Measurements from ENCODE around the gene FNBP1.

The FNBP1 gene

DNA sequence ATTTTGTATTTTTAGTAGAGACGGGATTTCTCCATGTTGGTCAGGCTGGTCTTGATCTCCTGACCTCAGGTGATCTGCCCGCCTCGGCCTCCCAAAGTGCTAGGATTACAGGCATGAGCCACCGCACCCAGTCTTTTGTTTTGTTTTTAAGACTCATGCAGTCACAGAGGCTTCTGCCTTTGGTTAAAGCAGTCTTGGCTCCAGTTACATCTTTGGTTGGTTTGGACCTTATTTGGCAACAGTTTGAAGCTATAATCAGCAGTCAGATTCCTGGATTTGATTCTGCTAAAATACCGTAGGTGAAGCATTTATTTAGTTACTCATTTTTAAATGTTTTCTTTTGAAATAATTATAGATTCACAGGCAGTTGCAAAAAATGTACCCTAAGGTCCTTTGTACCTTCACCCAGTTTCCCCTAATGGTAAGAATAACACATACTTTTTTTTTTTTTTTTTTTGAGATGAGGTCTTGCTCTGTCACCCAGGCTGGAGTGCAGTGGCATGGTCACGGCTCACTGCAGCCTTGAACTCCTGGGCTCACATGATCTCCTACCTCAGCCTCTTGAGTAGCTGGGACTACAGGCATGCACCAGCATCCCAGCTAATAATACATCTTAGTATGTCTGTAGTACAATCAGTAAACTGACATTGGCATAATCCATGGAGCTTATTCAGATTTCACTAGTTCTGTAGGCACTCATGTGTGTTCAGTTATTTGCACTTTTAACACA is 192.0 kb downstream of the FNBP1 start:
- TF ChIP-seq, protein P1, sequence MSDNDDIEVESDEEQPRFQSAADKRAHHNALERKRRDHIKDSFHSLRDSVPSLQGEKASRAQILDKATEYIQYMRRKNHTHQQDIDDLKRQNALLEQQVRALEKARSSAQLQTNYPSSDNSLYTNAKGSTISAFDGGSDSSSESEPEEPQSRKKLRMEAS (IDR thresholded peaks at IDR 0.05; ENCODE audit: low read depth, low read length), result no peak
- TF ChIP-seq, protein P2, sequence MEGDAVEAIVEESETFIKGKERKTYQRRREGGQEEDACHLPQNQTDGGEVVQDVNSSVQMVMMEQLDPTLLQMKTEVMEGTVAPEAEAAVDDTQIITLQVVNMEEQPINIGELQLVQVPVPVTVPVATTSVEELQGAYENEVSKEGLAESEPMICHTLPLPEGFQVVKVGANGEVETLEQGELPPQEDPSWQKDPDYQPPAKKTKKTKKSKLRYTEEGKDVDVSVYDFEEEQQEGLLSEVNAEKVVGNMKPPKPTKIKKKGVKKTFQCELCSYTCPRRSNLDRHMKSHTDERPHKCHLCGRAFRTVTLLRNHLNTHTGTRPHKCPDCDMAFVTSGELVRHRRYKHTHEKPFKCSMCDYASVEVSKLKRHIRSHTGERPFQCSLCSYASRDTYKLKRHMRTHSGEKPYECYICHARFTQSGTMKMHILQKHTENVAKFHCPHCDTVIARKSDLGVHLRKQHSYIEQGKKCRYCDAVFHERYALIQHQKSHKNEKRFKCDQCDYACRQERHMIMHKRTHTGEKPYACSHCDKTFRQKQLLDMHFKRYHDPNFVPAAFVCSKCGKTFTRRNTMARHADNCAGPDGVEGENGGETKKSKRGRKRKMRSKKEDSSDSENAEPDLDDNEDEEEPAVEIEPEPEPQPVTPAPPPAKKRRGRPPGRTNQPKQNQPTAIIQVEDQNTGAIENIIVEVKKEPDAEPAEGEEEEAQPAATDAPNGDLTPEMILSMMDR (IDR thresholded peaks at IDR 0.05; ENCODE audit: low read depth, low read length), result no peak
- TF ChIP-seq MYC (IDR thresholded peaks at IDR 0.05; ENCODE audit: low read depth, low read length) (no peak), POLR2A (IDR thresholded peaks at IDR 0.05; ENCODE audit: extremely low read depth, insufficient read length) (no peak)

DNA sequence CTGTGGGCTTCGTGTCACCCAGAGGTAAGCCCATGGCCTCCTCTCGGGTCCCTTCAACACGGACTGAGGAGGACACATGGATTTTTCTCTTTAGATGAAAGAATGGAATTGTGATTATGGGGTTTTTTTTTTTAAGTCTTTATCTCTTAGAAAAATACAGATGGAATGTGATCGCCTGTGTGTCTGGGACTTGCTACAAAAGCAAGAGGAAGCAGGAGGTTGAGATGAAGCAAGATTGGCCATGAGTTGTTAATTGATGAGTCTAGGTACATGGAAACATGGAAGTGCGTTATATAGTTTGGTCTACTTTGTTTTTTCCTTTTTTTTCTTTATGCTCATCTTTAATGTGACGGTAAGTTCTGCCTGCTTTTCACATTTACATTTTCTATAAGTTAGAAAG is 193.1 kb downstream of the FNBP1 start:
- DNase-seq (ENCODE audit: low read depth), result no peak
- H3K4me3 ChIP-seq (ENCODE audit: low read depth, low read length), result no peak overlapping the region
- TF ChIP-seq MYC (IDR thresholded peaks at IDR 0.05; ENCODE audit: low read depth, low read length) (no peak), POLR2A (IDR thresholded peaks at IDR 0.05; ENCODE audit: extremely low read depth, insufficient read length) (no peak)

More for the DNA sequence above, 192.0 kb downstream of the FNBP1 start:
- no peak for DNase-seq (ENCODE audit: low read depth)
- no peak overlapping the region for H3K4me3 ChIP-seq (ENCODE audit: low read depth, low read length)

DNA sequence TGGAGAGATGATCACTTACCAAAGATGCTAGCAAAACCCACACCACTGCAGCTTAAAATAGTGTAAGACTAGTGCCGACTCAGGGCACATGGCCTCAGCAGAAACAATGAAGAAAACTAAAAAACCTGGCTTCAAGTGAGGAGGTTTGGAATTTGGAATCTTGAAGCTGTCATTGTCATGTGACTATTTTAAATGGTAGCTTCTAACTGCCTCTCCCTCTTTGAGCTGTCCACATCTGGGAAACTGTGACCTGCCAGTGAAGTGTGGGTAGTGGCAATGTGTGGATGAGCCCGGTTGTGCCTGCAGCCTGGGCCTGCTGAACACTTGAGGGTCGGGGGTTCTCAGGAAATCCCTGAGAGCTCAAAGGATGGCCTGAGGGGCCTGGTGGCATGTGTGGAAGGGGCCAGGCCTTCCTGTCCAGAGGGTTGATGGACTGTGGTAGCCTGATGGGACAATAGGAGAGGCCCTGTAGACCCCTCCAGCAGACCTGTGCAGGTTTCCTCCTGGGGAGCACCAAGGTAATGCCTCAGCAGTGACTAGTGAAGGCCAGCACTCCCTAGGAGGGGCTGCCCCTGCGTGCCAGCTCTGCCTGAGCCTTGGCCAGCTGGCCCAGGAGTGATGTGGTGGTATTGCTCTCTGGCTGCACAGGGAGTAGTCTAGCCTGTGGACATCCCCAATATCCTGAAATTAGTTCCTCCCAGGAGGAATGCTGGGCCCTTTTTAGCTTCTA is 194.1 kb downstream of the FNBP1 start:
- H3K4me3 ChIP-seq (ENCODE audit: low read depth, low read length), result no peak overlapping the region
- no peak for DNase-seq (ENCODE audit: low read depth)
- TF ChIP-seq, protein P1 (IDR thresholded peaks at IDR 0.05; ENCODE audit: low read depth, low read length), result no peak
- TF ChIP-seq MYC (IDR thresholded peaks at IDR 0.05; ENCODE audit: low read depth, low read length), result no peak
- TF ChIP-seq POLR2A (IDR thresholded peaks at IDR 0.05; ENCODE audit: extremely low read depth, insufficient read length), result no peak

DNA sequence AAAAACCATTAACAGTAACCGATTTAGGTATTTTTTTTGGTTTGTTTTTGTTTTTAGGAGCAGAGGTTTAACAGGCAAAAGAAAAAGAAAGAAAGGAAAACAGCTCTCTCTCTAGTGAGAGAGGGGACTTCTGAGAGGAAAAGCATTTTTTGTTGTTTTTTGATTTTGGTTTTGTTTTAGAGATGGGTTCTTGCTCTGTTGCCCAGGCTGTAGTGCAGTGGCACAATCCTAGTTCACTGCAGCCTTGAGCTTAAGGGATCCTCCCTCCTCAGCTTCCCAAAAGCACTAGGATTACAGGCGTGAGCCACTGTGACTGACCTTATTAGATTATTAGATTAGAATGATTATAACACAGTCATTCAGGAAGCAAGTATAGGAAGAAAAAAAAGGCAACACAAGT is 197.6 kb downstream of the FNBP1 start:
- no peak for DNase-seq (ENCODE audit: low read depth)
- H3K4me3 ChIP-seq (ENCODE audit: low read depth, low read length), result no peak overlapping the region
- TF ChIP-seq, protein P2 (IDR thresholded peaks at IDR 0.05; ENCODE audit: low read depth, low read length), result no peak
- no peak for TF ChIP-seq POLR2A (IDR thresholded peaks at IDR 0.05; ENCODE audit: extremely low read depth, insufficient read length)
- no peak for TF ChIP-seq MYC (IDR thresholded peaks at IDR 0.05; ENCODE audit: low read depth, low read length)
- TF ChIP-seq, protein P1 (IDR thresholded peaks at IDR 0.05; ENCODE audit: low read depth, low read length), result no peak

DNA sequence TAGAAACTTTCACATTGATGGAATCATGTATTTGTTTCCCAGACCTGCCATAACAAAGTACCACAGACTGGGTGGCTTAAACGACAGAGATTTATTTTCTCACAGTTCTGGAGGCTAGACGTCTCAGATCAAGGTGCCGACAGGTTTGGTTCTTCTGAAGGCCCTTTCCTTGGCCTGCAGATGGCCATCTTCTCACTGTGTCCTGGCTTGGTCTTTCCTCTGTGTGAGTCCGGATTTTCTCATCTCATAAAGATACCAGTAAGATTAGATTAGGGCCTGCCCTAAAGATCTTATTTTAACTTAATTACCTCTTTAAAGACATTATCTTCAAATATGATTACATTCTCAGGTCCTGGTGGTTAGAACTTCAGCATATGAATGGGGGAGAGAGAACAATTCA is 201.9 kb downstream of the FNBP1 start:
- no peak for DNase-seq (ENCODE audit: low read depth)
- no peak overlapping the region for H3K4me3 ChIP-seq (ENCODE audit: low read depth, low read length)
- TF ChIP-seq POLR2A (IDR thresholded peaks at IDR 0.05; ENCODE audit: extremely low read depth, insufficient read length) (no peak), MYC (IDR thresholded peaks at IDR 0.05; ENCODE audit: low read depth, low read length) (no peak)
- TF ChIP-seq, protein P1 (IDR thresholded peaks at IDR 0.05; ENCODE audit: low read depth, low read length), result no peak
- TF ChIP-seq, protein P2 (IDR thresholded peaks at IDR 0.05; ENCODE audit: low read depth, low read length), result no peak

DNA sequence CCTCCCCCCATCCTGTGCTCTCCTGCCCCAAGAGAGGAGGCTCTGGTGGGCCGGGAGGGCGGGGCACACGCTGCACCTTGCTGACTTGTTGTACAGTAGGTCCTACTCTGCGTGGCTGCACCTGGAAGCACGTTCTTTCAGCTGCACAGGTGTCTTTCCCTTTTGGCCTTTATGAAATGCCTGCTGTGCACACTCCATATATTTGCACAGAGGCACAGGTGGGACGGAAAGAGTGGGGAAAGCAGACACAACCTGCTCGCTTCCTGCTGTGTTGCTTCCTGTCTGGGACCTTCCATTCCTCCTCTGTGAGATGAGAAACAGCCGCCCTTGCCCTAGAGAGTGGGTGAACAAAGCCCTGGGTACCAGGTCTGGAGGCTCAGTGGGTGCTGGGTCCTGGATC is 203.0 kb downstream of the FNBP1 start:
- no peak for DNase-seq (ENCODE audit: low read depth)
- H3K4me3 ChIP-seq (ENCODE audit: low read depth, low read length), result no peak overlapping the region
- TF ChIP-seq, protein P1 (IDR thresholded peaks at IDR 0.05; ENCODE audit: low read depth, low read length), result no peak
- TF ChIP-seq POLR2A (IDR thresholded peaks at IDR 0.05; ENCODE audit: extremely low read depth, insufficient read length), result no peak
- TF ChIP-seq, protein P2 (IDR thresholded peaks at IDR 0.05; ENCODE audit: low read depth, low read length), result no peak
- no peak for TF ChIP-seq MYC (IDR thresholded peaks at IDR 0.05; ENCODE audit: low read depth, low read length)
